GM10248 (cell line): ENCODE measurements around the gene C1orf116.

Source experiments
- CTCF ChIA-PET: fragments of 300-600 bp; sonication (Branson Sonifier 250); formaldehyde crosslinking; extraction: SDS; loops from one replicate; lab custom pipeline; 2021; ENCODE audit warnings: antibody characterized with exemption; lab: Yijun Ruan, JAX
- POLR2A ChIA-PET: fragments of 350-650 bp; sonication (Branson Sonifier 250); formaldehyde crosslinking; extraction: SDS; loops from one replicate; lab custom pipeline; 2020; ENCODE audit warnings: antibody characterized with exemption; lab: Yijun Ruan, JAX
- DNase-seq: peaks from one replicate; pipeline ENCODE4 v3.0.0; 2012; ENCODE audit errors: extremely low spot score
- CTCF ChIP-seq: IDR thresholded peaks from 2 replicates; pipeline ENCODE4 v1.5.1; 2012; ENCODE audit warnings: mild to moderate bottlenecking, low read depth; ENCODE audit errors: extremely low read depth, missing control alignments, control extremely low read depth

Gene C1orf116

GRCh38 chr1:207062058-207062457 is 29.5 kb upstream of the C1orf116 start:
- TF ChIP-seq CTCF = no peak
- no peak for DNase-seq
- POLR2A ChIA-PET = no interaction called here
- CTCF ChIA-PET = interaction anchor here (1.0 to 5.2 kb wide), 3 partner anchors 13 to 22 kb away, joined by 4 to 29 read pairs (median 7); no protein-coding TSS in a partner anchor

- ChIA-PET CTCF (interaction anchor here (0.8 to 5.2 kb wide), 4 partner anchors 12 to 439 kb away, joined by 3 to 29 read pairs (median 6); no protein-coding TSS in a partner anchor), POLR2A (no interaction called here)
- no peak for DNase-seq
- no peak for TF ChIP-seq CTCF
Measured at GRCh38 chr1:207060596-207060995, 28.0 kb upstream of the C1orf116 start.

GRCh38 chr1:207059881-207060280 is 27.3 kb upstream of the C1orf116 start:
- CTCF ChIA-PET = interaction anchor here (1.6 to 5.2 kb wide), 4 partner anchors 11 to 24 kb away, joined by 7 to 29 read pairs (median 10); no protein-coding TSS in a partner anchor
- POLR2A ChIA-PET = no interaction called here

GRCh38 chr1:207058878-207059867 is 26.6 kb upstream of the C1orf116 start:
- ChIA-PET CTCF (interaction anchor here (1.6 to 5.2 kb wide), 3 partner anchors 10 to 20 kb away, joined by 8 to 29 read pairs (median 13); no protein-coding TSS in a partner anchor), POLR2A (no interaction called here)
- TF ChIP-seq CTCF = no peak
- DNase-seq = no peak

More at GRCh38 chr1:207059881-207060280, 27.3 kb upstream of the C1orf116 start:
- DNase-seq = no peak
- no peak for TF ChIP-seq CTCF

GRCh38 chr1:207058252-207058651 is 25.7 kb upstream of the C1orf116 start:
- no peak for TF ChIP-seq CTCF
- no peak for DNase-seq
- CTCF ChIA-PET = interaction anchor here (1.2 to 2.9 kb wide), 3 partner anchors 9 to 21 kb away, joined by 3 to 13 read pairs (median 11); no protein-coding TSS in a partner anchor
- POLR2A ChIA-PET = no interaction called here

GRCh38 chr1:207056673-207057072 is 24.1 kb upstream of the C1orf116 start:
- TF ChIP-seq CTCF = no peak
- POLR2A ChIA-PET = no interaction called here
- DNase-seq = no peak
- CTCF ChIA-PET = interaction anchor here (1.0 to 3.2 kb wide), 4 partner anchors 17 to 24 kb away, joined by 3 to 12 read pairs (median 8); partner anchors contain the start of gene C1orf116
